Pancreas (tissue), 10 donors: Measurements from ENCODE around the gene C4A. TPM values are rescaled to one million over a fixed set of nuclear protein-coding genes. Genes with fewer than 3 reads are reported as not detected.
A peak's percentile ranks its signal among the peaks of the same experiment; 100 is the strongest.

ENCODE experiments used
- ATAC-seq, 4 donors: fragments of 200-7000 bp; cut with Tn5 transposase; one replicate each; pipeline versions ENCODE4 v1.8.0 to v1.9.1; 2020; ENCODE audit warnings: mild to moderate bottlenecking in 4 of 4, moderate library complexity in 4 of 4
- DNase-seq, 6 donors: peaks; one replicate each; pipeline ENCODE4 v3.0.0-alpha.2; 2020
- FAIRE-seq: peaks from 2 replicates; lab custom pipeline; 2012; peaks lifted over from hg19 to GRCh38; lab: Jason Lieb, UNC
- H3K27ac ChIP-seq, 4 donors: fragments of 200-600 bp; sonication (generic); 1 replicate in 3 of 4; 2 replicates in 1 of 4; pipeline versions ENCODE4 v1.5.0 to v1.8.0; 2020
- H3K27me3 ChIP-seq, 4 donors: fragments of 200-600 bp; one replicate each; pipeline ENCODE4 v1.8.0; 2021
- H3K36me3 ChIP-seq, 3 donors: fragments of 200-600 bp; sonication (generic) in 1 of 3; one replicate each; pipeline versions ENCODE4 v1.5.0 to v1.8.0; 2020 to 2021
- H3K4me1 ChIP-seq, 3 donors: fragments of 200-600 bp; one replicate each; pipeline ENCODE4 v1.8.0; 2021
- H3K4me3 ChIP-seq, 4 donors: fragments of 200-600 bp; sonication (generic) in 2 of 4; one replicate each; pipeline versions ENCODE4 v1.5.0 to v1.8.0; 2020 to 2021
- H3K9me3 ChIP-seq, 4 donors: fragments of 200-600 bp; one replicate each; pipeline ENCODE4 v1.8.0; 2021
- WGBS, 2 donors: extraction: QIAGEN DNeasy Blood & Tissue Kit; methylation state at CpG; one replicate each; pipeline ENCODE4 v1.1.7; 2013; 5-methylcytosine and 5-hydroxymethylcytosine counted together
- intact Hi-C, 3 donors: fragments of 100-400 bp; cut with DNase I; formaldehyde crosslinking; loops; one replicate each; pipeline versions ENCODE4 v1.11.1 to v1.14.2; 2022
- polyA plus RNA-seq, 2 donors: library from polyadenylated mRNA; stranded (reverse); fragments of 200-250 nt; gene quantifications; one replicate each; pipeline ENCODE4 v1.2.3, GENCODE V29; 2013
- total RNA-seq, 6 donors: library from RNA; stranded (reverse); fragmentation: NEBNext Ultra II Directional in 4 of 6; extraction: Animal tissue kit (Norgen Biotek cat#: 25700) in 4 of 6; gene quantifications; one replicate each; pipeline versions ENCODE4 v1.2.1 to v1.2.4, GENCODE V29; 2021 to 2023
- TF ChIP-seq, protein P1 (sequence below), 4 donors: fragments of 200-600 bp; sonication (generic) in 3 of 4; IDR thresholded peaks; one replicate each; pipeline versions ENCODE4 v1.5.0 to v1.8.0; 2021; ENCODE audit warnings: antibody characterized with exemption in 4 of 4
- donor health status: healthy with polysubstance abuse.
- donor health status: DM: no; HTN: no; CAD: no; lungs with moderate emphysema.
- donor health status: DM: no; HTN: no; CAD: no.
- donor health status: control.
- donor health status: control.
- donor health status: Bipolar disorder and iron deficiency.
- donor health status: DM: yes; HTN: yes; CAD: no.
- donor health status: DM: no; HTN: no; CAD: no.
- donor health status: DM: no; HTN: no; CAD: no.
- donor health status: DM: yes; HTN: yes; CAD: no.

Gene C4A
- total and polyA plus RNA-seq, 8 donors: 14.0 to 789 (median 109) TPM

DNA sequence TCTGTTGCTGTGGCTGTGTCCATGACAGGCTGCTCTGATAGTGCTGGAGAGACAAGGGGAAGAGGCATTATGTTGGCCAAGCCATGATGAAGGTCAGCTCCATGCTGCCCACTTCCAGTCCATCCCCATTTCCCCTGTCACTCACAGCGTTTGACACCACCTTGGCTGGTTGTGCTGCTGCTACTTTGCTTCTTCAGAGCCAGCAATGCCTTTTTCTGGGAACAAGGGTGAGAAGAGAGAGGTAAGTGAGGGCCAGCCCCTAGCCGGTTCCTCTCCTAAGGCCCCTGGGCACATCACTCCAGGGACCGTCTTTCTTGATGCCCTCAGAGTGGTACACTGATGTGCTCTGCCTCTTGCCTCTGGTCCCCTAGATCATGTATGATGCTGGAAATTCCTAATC, 25.1 kb upstream of the C4A start:
- Histone ChIP-seq H3K9me3 (no peaks in the 10 kb centered on the region), H3K27ac (no peak overlapping the region), H3K27me3 (no peaks in the 10 kb centered on the region), H3K36me3 (peaks cover 0 to 31% (median 14%) of the 10 kb centered on the region in 3 donors), H3K4me3 (no peak overlapping the region), H3K4me1 (peaks cover 0 to 14% (median 6%) of the 10 kb centered on the region in 3 donors)
- FAIRE-seq (no peak), DNase-seq (no peak), ATAC-seq (no peak)
- intact Hi-C loops: loop anchor here in 2 of 3 donors (10.0 kb wide), 1 partner anchor 52 kb away; the partner anchor contains the start of gene ZBTB12 (in 2 of the 2)
- 60 to 94% methylated on average over 3 of the region's 3 CpGs for WGBS, 2 donors
- TF ChIP-seq, protein P1, sequence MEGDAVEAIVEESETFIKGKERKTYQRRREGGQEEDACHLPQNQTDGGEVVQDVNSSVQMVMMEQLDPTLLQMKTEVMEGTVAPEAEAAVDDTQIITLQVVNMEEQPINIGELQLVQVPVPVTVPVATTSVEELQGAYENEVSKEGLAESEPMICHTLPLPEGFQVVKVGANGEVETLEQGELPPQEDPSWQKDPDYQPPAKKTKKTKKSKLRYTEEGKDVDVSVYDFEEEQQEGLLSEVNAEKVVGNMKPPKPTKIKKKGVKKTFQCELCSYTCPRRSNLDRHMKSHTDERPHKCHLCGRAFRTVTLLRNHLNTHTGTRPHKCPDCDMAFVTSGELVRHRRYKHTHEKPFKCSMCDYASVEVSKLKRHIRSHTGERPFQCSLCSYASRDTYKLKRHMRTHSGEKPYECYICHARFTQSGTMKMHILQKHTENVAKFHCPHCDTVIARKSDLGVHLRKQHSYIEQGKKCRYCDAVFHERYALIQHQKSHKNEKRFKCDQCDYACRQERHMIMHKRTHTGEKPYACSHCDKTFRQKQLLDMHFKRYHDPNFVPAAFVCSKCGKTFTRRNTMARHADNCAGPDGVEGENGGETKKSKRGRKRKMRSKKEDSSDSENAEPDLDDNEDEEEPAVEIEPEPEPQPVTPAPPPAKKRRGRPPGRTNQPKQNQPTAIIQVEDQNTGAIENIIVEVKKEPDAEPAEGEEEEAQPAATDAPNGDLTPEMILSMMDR (IDR thresholded peaks at IDR 0.05): no peak

DNA sequence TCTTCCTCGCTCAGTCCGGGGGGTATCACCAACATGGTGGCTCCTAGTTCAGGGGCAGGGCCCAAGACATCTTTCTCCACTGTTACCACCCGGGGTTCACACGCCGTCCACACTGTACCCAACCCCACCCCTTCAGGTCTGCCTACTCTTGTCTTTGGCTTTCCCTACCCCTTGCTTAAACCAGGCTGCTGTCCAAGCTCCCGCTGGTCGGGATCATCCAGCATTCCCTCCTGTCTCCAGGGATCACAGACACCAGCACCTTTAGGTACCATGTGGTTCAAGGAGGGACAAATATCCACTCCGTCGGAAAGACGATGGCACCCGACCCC, 23.5 kb upstream of the C4A start:
- FAIRE-seq (no peak), ATAC-seq (peak; percentile 2 to 8 (median 6)), DNase-seq (no peak)
- 6 to 8% methylated on average over 11 of the region's 11 CpGs for WGBS, 2 donors
- Histone ChIP-seq H3K4me3 (peak overlapping the region; percentile 79 to 97 (median 92)), H3K27me3 (no peaks in the 10 kb centered on the region), H3K36me3 (peaks cover 0 to 33% (median 11%) of the 10 kb centered on the region in 3 donors), H3K4me1 (peaks cover 0 to 14% (median 6%) of the 10 kb centered on the region in 3 donors), H3K9me3 (no peaks in the 10 kb centered on the region), H3K27ac (peak overlapping the region; percentile 66 to 74 (median 68))
- intact Hi-C loops: loop anchor here in 2 of 3 donors (10.0 kb wide), 1 partner anchor 54 kb away; the partner anchor contains the start of gene ZBTB12 (in 2 of the 2)
- TF ChIP-seq, protein P1 (IDR thresholded peaks at IDR 0.05): no peak

DNA sequence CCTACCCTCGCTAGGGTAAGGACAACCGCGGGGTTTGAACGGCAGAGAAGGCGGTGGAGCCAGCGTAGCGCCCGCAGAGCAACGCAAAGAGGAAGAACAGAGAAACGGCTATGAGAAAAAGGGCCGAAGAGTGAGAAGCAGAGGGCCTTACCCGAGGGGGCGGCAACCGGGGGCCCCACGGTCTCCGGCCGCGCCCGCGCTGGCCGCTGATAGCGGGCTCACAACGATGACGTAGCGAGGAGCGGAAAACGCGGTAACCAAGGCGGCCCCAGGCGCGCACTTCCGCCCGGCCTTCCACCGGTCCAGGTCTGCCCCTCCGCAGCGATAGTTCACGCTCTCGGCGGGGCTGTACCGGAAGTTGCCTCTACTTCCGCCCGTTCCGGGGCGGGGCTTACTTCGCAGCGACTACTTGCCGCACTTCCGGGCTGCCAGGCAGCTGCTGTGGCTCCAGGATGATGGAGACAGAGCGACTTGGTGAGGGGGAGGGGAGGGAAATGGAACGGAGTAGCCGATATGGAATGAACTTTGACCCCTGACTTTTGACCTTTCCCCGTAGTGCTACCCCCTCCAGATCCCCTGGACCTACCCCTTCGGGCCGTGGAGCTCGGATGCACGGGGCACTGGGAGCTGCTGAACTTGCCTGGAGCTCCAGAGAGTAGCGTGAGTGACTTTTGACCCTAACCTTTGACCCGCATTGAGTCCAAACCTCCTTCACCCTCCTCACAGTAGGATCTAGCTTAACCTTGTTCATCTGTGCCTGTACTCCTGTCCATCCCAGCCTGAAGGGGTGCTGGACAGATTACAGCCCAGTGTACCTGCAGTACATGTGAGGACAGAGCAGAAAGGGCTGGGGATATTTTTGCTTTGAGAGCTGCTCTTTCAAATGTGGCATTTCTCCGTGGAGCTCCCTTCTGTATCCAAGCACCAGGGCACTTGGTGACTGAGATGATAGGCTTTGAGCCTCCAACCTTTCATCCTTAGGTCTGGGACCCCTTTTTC, 22.8 kb upstream of the C4A start, which contains the start of the genes NELFE and SKIC2:
NELFE (minus strand) TSS at position 231 of the 999 bp plus-strand sequence. CDS start 525 bp downstream, outside the sequence.
SKIC2 (plus strand) TSS at position 435 of the 999 bp plus-strand sequence; CDS start at position 453, 18 bp downstream.
- peaks cover 0 to 14% (median 6%) of the 10 kb centered on the region in 3 donors for H3K4me1 ChIP-seq
- WGBS, 2 donors: 0 to 1% methylated on average over 53 to 59 of the region's 59 CpGs
- FAIRE-seq (peak; percentile 91), DNase-seq (peak; percentile 97 to 100 (median 98)), ATAC-seq (peak; percentile 99 to 100 (median 99))
- TF ChIP-seq, protein P1 (IDR thresholded peaks at IDR 0.05): no peak
- H3K36me3 ChIP-seq: peaks cover 0 to 33% (median 8%) of the 10 kb centered on the region in 3 donors
- peak within 1 kb of the TSS; percentile 79 to 97 (median 92) for H3K4me3 ChIP-seq
- H3K27me3 ChIP-seq: no peaks in the 10 kb centered on the region
- H3K27ac ChIP-seq: peak within 1 kb of the TSS; percentile 66 to 74 (median 68)
- H3K9me3 ChIP-seq: no peaks in the 10 kb centered on the region
- intact Hi-C loops: loop anchor here in 2 of 3 donors (10.0 kb wide), 1 partner anchor 54 kb away; the partner anchor contains the start of gene ZBTB12 (in 2 of the 2)

DNA sequence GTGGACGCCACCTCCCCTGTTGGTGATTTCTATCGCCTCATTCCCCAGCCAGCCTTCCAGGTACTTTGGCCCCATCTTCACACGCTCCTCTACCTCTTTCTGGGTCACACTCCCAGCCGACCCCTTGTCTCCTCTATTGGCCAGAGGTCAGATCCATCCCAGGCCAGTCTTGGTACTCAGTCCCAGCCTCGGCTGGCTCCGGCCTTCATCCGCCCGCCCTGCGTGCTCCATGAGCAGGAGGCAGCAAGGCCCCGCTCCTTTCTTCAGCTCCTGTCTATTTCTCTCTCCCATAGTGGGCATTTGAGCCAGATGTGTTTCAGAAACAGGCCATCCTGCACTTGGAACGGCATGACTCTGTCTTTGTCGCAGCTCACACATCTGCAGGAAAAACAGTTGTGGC, 20.2 kb upstream of the C4A start:
- Histone ChIP-seq H3K9me3 (no peaks in the 10 kb centered on the region), H3K36me3 (peaks cover 0 to 41% (median 7%) of the 10 kb centered on the region in 3 donors), H3K4me1 (peaks cover 0 to 14% (median 6%) of the 10 kb centered on the region in 3 donors), H3K4me3 (no peak overlapping the region), H3K27me3 (no peaks in the 10 kb centered on the region), H3K27ac (no peak overlapping the region)
- FAIRE-seq (no peak), DNase-seq (no peak), ATAC-seq (no peak)
- intact Hi-C loops: no loop called here
- TF ChIP-seq, protein P1 (IDR thresholded peaks at IDR 0.05): no peak
- WGBS, 2 donors: 92 to 94% methylated on average over 12 of the region's 12 CpGs
